Cerebellar nuclear complex (tissue), 1 donor: ENCODE results near the gene EMID1.
"Not testable (repeated sequence)": the region's sequence is repeated elsewhere in the genome, so short reads cannot be mapped to it uniquely, and the experiment has no call there.

Experiments used
- DNase-seq, 2 experiments: peaks; one replicate each; lab custom pipeline; 2025; lab: John Stamatoyannopoulos, UW

EMID1 gene

DNA sequence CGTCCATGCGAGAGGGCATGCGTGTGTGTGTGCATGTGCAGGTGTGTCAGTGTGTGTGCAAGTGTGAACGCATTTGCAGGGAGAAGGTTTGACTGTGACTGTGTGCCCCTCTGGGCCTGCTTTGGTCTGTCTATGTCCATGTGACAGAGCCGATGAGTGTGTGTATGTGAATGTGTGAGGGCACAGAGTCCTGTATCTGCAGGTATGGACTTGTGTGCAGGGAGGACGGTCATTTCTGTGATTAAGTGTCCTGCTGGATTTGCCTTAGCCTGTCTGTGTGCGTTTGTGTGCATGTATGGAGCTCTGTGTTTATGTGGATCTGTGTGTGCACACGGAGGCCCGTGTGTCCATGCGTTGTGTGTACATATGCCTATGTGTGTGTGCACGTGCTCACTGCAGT lies 5.4 kb downstream of the EMID1 start:
- DNase-seq = no peak

DNA sequence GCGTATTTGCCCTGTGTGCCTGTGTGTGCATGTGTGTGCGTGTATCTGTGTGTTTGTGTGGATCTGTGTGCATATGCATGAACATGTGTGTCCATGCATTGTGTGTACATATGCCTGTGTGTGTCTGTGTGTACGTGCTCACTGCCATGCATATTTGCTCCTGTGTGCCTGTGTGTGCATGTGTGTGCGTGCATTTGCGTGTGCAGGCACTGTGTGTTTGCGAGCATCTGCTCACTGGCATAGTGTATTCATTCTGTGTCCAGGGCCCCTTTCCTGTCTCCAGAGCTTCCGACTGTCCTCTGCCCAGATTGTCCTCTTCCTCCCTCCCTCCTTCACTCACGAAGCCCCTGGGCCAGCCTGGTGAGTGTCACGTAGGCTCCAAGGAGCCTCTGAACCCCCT lies 5.8 kb downstream of the EMID1 start:
- no peak for DNase-seq

DNA sequence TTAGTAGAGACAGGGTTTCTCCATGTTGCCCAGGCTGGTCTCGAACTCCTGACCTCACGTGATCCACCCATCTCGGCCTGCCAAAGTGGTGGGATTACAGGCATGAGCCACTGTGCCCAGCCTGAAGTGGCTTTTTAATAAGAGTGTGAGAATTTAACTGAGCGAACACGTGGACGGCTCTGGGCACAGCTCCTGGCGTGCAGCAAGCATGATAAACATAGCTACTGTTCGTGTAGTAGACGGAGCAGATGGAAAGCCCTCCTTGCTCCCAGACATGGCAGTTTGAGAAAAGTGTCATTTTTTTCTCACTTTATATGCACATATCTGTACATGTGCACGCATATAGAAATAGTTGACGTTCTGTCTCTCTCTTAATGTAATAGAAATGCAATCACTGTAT lies 7.0 kb downstream of the EMID1 start:
- peak in 1 of 2 experiments; percentile 3 for DNase-seq

DNA sequence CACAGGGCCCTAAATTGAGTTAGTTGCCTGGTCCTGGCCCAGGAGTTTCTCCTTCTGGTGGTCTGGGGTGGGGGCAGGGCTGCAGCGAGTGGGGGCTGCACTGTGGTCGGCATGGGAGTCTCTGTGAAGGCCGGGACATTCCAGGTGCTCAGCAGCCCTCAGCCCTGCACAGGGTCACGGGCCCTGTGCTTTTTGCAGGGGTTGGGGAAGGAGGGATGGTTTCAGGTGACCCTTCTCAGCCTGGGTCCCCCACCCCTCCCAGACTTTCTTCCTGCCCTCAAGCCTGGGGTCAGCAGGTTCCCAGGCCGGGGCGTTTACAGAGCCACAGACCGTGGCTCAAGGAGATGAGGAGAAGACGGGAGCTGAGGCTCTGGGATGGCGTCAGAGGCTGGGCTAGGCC lies 7.8 kb downstream of the EMID1 start:
- no peak for DNase-seq

DNA sequence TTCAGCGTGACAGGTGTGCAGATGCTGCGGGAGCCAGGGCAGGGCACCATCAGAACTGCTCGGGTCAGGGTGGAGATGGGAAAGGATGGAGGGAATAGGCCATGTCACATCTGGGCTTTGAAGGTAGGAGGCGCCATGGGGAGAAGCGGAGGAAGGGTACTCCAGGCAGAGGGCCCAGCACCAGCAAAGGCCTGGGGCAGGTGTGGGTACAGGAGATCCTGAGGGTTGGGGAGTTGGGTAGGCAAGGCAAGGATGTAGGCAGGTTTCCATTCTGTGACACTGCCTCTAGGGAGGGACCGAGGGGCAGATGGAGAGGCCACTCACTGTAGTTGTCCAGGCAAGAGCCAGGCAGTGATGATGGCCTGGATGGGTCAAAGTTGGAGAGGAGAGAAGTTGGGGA lies 8.5 kb downstream of the EMID1 start:
- DNase-seq = no peak

DNA sequence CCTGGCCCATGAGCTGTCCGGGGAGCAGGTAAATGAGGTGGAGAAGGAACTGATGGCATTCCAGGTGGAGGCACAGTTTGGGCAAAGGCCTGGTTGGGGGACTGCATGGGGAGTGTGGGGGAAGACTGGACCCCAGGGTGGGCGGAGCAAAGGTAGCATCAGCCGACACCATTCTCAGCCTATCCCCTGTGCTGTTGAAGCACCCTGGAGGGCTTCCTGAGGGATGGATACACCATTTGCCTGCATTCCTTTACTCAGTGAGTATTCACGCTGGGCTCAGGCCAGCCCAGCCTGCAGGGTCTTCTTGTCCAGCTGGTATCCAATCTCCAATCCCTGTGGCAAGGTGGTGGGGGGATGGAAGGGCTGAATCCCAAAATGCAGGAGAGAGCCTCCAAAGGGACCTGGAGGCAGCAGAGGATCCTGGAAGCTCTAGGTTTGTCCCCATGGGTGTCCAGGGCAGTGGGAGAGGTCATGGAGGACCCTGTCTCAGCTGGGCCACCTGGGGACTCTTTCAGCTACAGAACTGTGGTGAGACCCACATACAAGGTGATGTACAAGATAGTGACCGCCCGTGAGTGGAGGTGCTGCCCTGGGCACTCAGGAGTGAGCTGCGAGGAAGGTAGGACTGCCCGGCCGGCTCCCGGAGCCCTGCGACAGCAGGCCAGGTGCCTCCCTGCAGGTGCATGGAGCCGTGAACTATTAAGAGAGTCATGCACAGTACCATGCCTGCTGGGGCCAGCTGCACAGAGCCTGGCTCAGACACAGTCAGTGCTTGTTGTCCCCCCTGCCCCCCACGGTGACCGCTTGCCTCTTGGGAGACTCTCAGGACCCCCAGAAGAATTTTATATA lies 9.5 kb downstream of the EMID1 start:
- no peak for DNase-seq

DNA sequence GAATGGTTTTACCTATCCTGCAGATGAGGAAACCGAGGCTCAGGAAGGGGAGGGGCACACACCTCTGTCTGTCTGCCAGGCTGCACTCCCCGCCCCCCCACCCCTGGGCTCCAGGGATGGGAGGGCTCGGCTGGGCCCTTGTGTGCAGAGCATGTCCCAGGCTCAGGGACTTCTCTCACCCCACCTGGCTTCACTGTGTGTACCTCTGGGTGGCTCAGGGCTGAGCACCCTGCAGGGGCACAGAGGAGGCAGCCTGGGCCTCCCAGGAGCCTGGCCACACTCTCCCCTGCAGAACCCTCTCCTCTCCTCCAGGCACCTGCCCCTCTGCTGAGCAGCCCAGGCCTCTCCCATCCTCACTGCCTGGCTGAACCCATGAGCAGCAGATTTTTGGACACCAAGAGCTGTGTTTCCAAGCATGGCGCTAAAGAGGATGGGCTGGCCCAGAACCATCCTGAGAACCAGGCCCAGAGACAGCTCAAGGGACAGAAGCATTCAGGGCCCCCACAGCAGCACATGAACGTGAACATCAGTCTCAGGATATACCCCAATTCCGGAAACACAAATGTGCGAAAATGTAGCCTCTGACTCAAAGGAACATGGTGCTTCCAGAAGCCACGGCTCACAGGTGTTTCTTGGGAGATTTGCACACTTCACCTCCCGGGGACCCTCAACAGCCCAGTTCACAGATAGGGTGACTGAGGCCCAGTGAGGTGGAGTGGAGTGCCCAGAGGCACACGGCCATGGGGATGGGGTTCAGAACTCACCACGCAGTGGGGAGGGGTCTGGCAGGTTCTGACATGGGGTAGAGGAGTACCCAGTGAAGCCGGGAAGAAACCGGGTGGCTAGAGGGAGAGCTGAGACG lies 10.5 kb downstream of the EMID1 start:
- DNase-seq = no peak

DNA sequence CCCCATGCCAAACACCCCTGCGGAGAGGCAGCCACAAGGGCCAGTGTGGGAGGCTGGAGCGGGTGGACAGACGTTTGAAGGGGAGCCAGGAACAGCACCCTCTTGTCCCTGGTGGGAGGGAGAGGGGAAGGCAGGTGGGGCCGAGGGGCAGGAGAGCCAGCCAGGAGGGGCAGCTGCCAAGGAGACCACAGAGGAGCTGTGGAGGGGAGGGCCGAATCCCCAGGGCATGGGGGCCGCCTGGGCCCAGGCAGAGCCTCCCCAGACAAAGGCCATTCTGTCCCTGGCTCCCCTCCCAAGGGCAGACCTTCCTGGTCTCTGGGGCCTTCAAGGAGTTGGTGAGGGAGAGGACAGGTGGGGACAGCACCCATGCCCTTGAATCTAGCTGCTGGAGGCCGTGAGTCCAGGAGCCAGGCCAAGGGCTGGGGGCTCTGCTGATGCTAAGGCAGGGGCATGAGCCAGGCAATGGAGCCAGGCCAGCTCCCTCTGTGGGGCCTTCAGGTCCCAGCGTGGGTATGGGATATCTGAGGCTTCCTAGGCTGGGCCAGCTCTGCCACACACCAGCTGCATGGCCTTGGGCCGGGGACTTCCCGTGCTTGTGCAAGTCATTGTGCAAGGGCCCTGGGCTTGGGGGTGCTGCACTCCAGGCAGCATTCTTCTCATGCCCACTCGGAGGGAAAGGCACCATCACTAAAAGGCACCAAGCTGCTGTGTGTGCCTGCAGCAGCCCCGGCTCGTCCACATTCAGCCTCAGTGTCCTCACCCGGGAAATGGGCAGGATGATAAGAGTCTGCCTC lies 11.4 kb downstream of the EMID1 start:
- DNase-seq = no peak

DNA sequence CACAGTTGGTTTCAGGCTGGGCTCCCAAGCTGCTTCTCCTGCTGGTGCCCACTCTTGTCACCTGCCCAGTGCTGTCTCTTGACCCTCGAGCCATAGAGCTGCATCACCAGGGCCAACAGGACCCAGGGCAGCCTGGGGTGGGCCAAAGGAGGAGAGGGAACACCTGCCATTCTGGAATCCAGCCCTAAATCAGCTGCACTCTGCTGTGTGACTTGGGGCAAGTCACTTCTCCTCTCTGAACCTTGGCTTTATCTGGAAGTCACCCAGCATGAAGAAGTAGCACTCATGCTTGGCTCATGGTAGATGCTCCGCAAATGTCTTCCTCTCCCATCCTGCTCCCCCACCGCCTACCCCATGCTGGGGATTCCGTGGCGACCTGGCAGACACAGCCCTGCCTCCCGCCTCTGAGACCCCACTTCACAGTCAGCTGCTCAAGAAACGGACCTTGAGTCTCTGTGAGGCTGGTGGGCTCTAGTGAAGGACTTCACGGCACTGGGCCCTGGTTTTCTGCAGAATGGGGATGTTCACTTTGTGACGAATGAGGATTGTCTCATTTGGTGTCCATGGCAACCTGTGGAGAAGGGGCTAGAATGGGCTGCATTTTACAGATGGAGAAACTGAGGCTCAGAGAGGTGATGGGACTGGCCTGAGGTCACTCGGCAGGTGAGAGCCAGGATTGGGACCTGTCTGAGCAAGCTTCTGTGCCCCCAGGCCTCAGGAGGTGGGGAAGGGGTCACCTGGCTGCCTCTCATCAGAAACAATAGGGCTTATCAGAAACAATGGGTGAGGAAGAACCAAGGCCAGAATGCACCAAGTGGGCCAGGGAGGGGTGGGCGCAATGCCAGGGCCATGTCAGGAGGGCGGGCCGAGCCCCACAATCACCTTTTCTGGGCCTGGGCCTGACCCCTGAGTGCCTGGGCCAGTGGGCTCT lies 12.4 kb downstream of the EMID1 start:
- DNase-seq = no peak

DNA sequence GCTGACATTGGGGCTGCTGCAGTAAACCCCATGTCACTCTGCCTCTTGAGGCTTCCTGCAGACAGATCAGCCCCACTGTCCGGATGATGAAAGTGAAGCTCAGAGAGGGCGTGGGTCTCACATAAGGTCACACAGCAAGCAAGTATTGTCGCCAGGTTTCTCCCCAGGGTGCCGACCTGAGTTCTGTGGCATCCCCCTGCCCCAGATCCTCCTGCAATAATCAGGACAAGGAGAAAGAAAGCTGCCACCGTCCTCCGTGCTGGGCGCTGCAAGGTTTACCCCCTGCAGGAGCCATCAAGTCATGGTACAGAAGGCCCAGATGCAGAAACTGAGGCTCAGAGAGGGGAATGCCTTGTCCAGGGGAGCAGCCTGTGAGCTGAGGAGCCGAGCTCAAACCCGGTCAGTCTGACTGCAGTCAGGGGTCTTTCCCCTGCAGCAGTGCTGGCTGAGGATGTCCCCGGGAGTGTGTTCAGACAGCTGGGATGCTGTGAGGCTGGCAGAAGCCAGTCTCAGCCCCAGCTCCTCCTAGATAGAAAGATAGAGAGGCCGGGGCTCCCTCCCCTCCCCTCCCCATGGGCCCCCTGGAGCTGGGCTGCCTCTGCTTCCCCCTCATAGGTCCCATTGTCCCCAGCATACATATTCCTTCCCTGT lies 13.2 kb downstream of the EMID1 start:
- DNase-seq = no peak

DNA sequence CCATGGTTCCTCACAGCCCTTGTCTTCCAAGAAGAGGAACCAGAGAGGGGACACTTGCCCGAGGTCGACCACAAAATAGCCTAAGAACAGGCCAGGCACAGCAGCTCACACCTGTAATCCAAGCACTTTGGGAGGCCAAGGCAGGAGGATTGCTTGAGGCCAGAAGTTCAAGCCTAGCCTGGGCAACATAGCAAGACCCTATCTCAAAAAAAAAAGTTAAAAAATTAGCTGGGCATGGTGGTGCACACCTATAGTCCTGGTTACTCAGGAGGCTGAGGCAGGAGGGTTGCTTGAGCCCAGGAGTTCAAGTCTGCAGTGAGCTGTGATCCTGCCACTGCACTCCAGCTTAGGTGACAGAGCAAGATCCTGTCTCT lies 13.7 kb downstream of the EMID1 start:
- not testable (repeated sequence) for DNase-seq

DNA sequence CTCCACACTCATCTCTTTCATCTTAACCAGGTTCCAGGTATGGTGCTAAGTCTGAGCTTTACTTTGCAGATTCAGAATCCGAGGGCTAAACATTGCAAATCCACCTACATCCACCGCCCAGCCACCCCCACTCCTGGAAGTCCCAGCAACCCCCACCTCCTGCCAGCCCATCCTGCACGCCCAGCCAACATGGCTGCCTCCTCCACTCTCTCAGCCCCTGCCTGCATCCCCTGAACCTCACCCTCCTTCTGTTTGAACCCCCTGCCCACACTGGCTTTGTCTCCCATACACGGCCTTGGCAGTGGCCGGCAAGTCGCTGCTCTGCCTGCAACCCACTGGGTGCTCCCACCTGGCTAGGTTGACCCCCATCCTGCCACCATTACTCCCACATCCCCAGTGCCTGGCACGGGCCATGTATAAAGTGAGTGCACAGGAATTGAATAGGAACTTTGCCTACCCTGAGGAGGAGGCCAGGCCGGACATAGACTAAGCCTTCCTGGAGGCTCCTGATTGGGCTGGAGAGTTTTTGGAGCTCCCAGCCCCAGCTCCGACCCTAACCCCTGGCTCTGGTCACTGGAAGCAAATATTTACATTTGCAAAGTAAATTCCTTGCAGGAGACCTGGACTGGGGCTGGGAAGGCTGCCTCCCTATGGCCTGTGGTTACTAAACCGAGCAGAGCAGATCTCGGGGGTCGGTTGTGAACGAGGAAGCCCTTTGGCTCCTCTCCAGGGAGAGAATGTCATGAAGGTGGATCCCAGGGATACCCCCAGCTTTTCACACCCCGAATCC lies 14.4 kb downstream of the EMID1 start:
- no peak for DNase-seq

DNA sequence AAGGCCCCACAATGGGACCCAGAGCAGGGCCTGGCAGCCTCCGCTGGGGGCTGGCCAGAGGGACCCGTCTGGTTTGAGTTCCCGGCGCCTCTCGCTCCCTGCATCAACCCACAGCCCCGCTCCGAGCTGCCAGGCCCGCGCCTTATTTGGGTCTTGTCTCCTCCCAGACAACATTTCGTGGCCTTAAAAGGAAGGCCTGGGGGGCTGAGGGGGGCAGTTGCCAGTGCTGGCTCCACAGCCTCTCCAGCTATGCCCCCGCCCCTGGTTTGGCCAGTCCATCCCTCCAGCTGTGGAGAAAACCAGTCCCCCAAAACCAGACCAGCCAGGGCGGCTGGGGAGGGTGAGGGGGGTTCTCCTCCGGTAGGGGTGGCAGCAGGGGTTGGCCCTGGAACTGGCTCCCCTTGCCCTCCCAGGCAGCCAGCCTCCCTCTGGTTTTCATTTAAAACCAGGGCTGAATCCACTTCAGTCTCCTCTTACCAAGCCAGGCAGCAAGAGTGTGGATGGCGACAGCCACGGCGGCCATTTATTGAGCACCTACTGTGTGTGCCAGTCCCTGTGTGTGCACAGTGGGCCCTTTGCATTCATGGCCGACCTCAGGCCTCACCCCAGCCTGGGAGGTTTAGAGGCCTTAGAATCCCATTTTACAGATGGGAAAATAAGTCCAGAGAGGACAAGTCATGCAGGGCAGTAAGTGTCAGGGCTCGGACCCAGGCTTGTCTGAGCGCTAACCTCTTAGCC lies 18.6 kb downstream of the EMID1 start:
- DNase-seq = no peak

DNA sequence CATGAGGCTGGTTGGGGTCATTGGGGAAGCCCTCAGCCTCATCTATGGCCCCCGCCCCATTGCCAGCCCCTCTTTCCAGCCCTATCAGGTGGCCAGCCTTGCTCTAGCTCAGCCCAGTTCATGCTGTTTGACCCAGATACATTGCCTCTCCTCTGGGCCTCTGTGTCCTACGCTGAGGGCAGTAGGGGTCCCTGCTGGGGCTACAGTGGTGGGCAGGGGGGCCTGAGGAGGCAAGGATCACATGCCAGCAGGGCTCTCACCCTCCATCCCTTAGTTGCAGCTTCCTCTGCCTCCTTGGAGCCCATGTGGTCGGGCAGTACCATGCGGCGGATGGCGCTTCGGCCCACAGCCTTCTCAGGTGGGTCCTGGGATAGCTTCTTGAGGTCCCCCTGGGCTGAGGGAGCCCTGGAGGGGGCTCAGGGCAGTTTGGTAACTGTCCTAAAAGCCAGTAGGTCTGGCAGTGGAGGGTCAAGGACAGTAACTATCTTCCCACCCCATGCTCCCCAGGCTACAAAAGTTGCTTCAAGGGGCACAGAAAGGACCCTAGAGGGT lies 19.2 kb downstream of the EMID1 start:
- no peak for DNase-seq

DNA sequence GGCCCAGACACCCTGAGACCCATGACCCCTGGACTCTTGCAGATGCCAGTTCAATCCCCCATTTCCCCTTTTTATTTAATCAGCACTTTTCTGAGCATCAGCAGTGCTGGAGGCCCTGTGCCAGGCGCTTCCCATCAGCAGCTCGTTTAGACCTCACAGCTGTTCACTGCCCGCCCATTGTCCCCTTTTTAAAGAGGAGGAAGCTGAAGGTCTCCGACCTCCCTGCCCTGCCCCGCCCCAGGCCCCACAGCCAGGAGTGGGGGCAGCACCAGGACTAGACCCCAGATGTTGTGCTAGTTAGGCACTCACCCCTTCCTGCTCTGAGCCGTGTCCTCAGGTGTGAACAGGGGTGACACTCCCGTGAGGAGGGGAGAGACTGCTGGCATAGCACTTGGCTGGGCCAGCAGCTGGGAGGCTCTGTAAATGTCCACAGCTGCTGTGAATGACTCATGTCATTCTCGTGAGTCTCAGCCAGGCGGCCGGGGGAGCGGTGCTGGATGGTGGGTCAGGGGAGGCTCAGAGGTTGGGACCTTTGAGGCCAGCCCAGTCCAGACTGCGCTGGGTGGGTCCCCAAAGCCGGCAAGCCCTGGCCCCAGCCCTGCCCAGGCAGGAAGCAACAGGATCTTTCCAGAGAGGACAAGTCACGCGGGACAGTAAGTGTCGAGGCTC lies 19.9 kb downstream of the EMID1 start:
- no peak for DNase-seq

DNA sequence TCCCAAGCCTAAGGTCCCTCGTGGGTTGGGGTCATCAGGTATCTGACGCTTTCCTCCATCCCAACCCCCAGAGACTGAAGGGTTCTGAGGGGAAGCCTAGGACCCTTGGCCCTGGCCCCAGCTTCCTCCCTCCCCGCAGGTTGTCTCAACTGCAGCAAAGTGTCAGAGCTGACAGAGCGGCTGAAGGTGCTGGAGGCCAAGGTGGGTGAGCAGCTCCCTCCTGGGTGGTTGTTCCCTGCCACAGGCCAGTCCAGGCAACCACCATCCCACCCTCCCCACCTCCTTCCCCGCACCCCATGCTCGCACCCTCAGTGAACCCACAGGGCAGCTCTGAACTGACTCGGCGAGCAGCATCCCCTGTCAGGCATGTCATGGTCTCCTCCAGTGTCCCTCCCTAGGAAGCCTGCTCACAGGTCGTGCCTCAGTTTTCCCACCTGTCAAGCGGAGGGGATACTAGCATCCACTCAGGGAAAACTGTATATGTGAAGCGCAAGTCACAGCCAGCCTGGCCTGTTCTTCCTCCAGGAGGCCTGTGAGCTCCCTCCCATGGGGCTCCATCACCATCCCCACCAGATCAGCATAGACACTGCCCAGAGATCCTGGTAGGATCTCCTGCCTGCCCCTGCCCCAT lies 20.8 kb downstream of the EMID1 start:
- no peak for DNase-seq

DNA sequence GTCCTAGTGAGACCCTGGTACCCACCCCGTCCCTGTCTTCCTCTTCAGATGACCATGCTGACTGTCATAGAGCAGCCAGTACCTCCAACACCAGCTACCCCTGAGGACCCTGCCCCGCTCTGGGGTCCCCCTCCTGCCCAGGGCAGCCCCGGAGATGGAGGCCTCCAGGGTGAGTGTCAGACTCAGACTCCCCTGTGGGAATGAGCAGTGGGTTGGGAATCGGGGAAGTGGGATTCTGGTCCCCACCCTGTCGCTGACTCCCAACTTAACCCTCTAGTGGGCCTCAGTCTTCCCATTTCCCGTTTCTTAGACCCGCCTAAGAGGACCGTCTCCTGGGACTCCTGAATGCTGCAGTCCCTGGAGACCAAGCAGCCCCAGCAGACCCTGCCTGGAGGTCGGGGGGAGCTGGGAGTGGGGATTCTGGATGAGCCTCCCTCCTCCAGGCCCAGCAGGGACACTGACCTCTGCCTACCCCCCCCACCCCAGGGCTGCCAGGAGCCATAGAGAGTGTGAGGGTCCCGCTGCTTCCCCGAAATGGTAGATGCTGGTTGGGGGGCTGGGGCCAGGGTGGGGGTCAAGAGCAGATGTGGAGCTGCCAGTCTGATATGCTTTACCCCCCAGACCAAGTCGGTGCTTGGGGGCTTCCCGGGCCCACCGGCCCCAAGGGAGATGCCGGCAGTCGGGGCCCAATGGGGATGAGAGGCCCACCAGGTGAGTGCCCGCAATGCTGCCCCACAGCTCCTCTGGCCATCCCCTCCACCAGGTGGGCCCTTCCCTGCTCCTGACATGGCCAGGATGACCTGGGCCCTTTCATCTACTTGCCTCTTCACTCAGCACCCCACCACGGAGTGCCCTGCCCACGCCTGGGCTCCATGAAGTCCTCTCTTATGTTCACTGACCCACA lies 25.5 kb downstream of the EMID1 start:
- no peak for DNase-seq
